ENCODE data around the gene ANAPC10. TPM values are rescaled to one million over a fixed set of nuclear protein-coding genes. Genes with fewer than 3 reads are reported as not detected.

ANAPC10 gene
- total RNA-seq, 4 donors from 2014 or later, result 17.7 to 33.6 (median 24.9) TPM

- Histone ChIP-seq H3K4me1 (peaks cover 33 to 43% of the 10 kb centered on the region in 2 donors), H3K4me3 (peak overlapping the region; percentile 83 to 90 (median 86)), H3K9me3 (no peaks in the 10 kb centered on the region), H3K27me3 (no peaks in the 10 kb centered on the region), H3K36me3 (peaks cover 2 to 14% of the 10 kb centered on the region in 2 donors), H3K27ac (peak overlapping the region in 3 of 4 donors; percentile 91 to 94 (median 94))
- TF ChIP-seq CTCF (IDR thresholded peaks at IDR 0.05 in 4 of 5, conservative IDR thresholded peaks at IDR 0.05 in 1 of 5) (no peak), POLR2A (IDR thresholded peaks at IDR 0.05) (no peak)
- DNase-seq (no peak), ATAC-seq (no peak)
- in situ Hi-C loops (cut with MboI; ENCODE audit: low sequenced_read_pairs in 4 of 4), result loop anchor here in 2 of 4 donors (10.0 to 25.0 kb wide), 2 partner anchors 55 to 1562 kb away; no protein-coding TSS in a partner anchor
- intact Hi-C loops (cut with DNase I; ENCODE audit: low total_unique reads), result loop anchor here (2.0 to 10.0 kb wide), 4 partner anchors 81 to 1585 kb away; partner anchors contain the start of genes MMAA, OTUD4 and SMARCA5
Observed at GRCh38 chr4:145099653-145100052, 1.7 kb upstream of the ANAPC10 start.

- TF ChIP-seq POLR2A (IDR thresholded peaks at IDR 0.05), result no peak
- no peak for TF ChIP-seq CTCF (IDR thresholded peaks at IDR 0.05 in 4 of 5, conservative IDR thresholded peaks at IDR 0.05 in 1 of 5)
- intact Hi-C loops (cut with DNase I; ENCODE audit: low total_unique reads), result loop anchor here (2.0 to 10.0 kb wide), 4 partner anchors 82 to 1584 kb away; partner anchors contain the start of genes MMAA, OTUD4 and SMARCA5
- H3K4me1 ChIP-seq, result peaks cover 33 to 43% of the 10 kb centered on the region in 2 donors
Observed at GRCh38 chr4:145098675-145099037, 660 bp upstream of the ANAPC10 start.

GRCh38 chr4:145097331-145097820, 620 bp downstream of the ANAPC10 start:
- DNase-seq, result no peak
- TF ChIP-seq CTCF (IDR thresholded peaks at IDR 0.05 in 4 of 5, conservative IDR thresholded peaks at IDR 0.05 in 1 of 5), result no peak
- TF ChIP-seq POLR2A (IDR thresholded peaks at IDR 0.05), result no peak
- peak overlapping the region; percentile 83 to 90 (median 86) for H3K4me3 ChIP-seq
- in situ Hi-C loops (cut with MboI; ENCODE audit: low sequenced_read_pairs in 4 of 4), result no loop called here
- peak overlapping the region; percentile 91 to 96 (median 94) for H3K27ac ChIP-seq
- H3K36me3 ChIP-seq, result peaks cover 2 to 34% of the 10 kb centered on the region in 2 donors
- peaks cover 33 to 41% of the 10 kb centered on the region in 2 donors for H3K4me1 ChIP-seq
- no peak for ATAC-seq
- no peaks in the 10 kb centered on the region for H3K27me3 ChIP-seq
- intact Hi-C loops (cut with DNase I; ENCODE audit: low total_unique reads), result loop anchor here (5.0 to 10.0 kb wide), 3 partner anchors 520 to 1583 kb away; partner anchors contain the start of genes MMAA and SMARCA5
- peaks cover 0 to 13% (median 0%) of the 10 kb centered on the region in 3 donors for H3K9me3 ChIP-seq

More at GRCh38 chr4:145098675-145099037, 660 bp upstream of the ANAPC10 start:
- in situ Hi-C loops (cut with MboI; ENCODE audit: low sequenced_read_pairs in 4 of 4), result no loop called here
- peaks cover 0 to 8% (median 0%) of the 10 kb centered on the region in 3 donors for H3K9me3 ChIP-seq
- peaks cover 2 to 21% of the 10 kb centered on the region in 2 donors for H3K36me3 ChIP-seq
- DNase-seq, result peak; percentile 12 to 31
- no peaks in the 10 kb centered on the region for H3K27me3 ChIP-seq
- H3K27ac ChIP-seq, result peak overlapping the region; percentile 91 to 96 (median 94)
- ATAC-seq, result peak; percentile 56 to 66
- peak overlapping the region; percentile 83 to 90 (median 86) for H3K4me3 ChIP-seq

- intact Hi-C loops (cut with DNase I; ENCODE audit: low total_unique reads) (loop anchor here (10.0 kb wide), 2 partner anchors 919 to 1579 kb away; partner anchors contain the start of gene SMARCA5), in situ Hi-C loops (cut with MboI; ENCODE audit: low sequenced_read_pairs in 4 of 4) (no loop called here)
- TF ChIP-seq POLR2A (IDR thresholded peaks at IDR 0.05) (no peak), CTCF (IDR thresholded peaks at IDR 0.05 in 4 of 5, conservative IDR thresholded peaks at IDR 0.05 in 1 of 5) (no peak)
- H3K27me3 ChIP-seq, result no peaks in the 10 kb centered on the region
- no peak for ATAC-seq
- no peak overlapping the region for H3K4me3 ChIP-seq
- no peak overlapping the region for H3K27ac ChIP-seq
- peaks cover 2 to 67% of the 10 kb centered on the region in 2 donors for H3K36me3 ChIP-seq
- H3K9me3 ChIP-seq, result peaks cover 0 to 13% (median 0%) of the 10 kb centered on the region in 3 donors
- DNase-seq, result no peak
- peaks cover 8 to 11% of the 10 kb centered on the region in 2 donors for H3K4me1 ChIP-seq
Observed at GRCh38 chr4:145093638-145094037, 4.4 kb downstream of the ANAPC10 start.
